Liver (tissue), 3 donors: Measurements from ENCODE around the gene RERE.

Source experiments
- EGR1 ChIP-seq, 2 donors: IDR thresholded peaks; 2 replicates each; pipeline ENCODE4 v1.6.1; 2016 to 2018; ENCODE audit warnings: antibody characterized with exemption in 2 of 2, low read depth in 2 of 2
- FOXA1 ChIP-seq: IDR thresholded peaks from 2 replicates; pipeline ENCODE4 v1.6.1; 2016; ENCODE audit warnings: antibody characterized with exemption
- GABPA ChIP-seq, 2 donors: IDR thresholded peaks in 1 of 2; conservative IDR thresholded peaks in 1 of 2; 2 replicates each; pipeline ENCODE4 v1.6.1; 2016; ENCODE audit warnings: antibody characterized with exemption in 2 of 2, mild to moderate bottlenecking in 1 of 2, moderate library complexity in 1 of 2
- JUND ChIP-seq, 2 donors: IDR thresholded peaks; 2 replicates each; pipeline ENCODE4 v1.6.1; 2016; ENCODE audit warnings: antibody characterized with exemption in 2 of 2
- NR2F2 ChIP-seq: IDR thresholded peaks from 2 replicates; pipeline ENCODE4 v1.6.1; 2016; ENCODE audit warnings: antibody characterized with exemption
- RAD21 ChIP-seq, 2 donors: IDR thresholded peaks; 2 replicates each; pipeline ENCODE4 v1.6.1; 2016; ENCODE audit warnings: antibody characterized with exemption in 2 of 2, mild to moderate bottlenecking in 2 of 2
- SP1 ChIP-seq: IDR thresholded peaks from 2 replicates; pipeline ENCODE4 v1.6.1; 2018; ENCODE audit warnings: antibody characterized with exemption, mild to moderate bottlenecking
- TAF1 ChIP-seq: conservative IDR thresholded peaks from 2 replicates; pipeline ENCODE4 v1.6.1; 2016; ENCODE audit warnings: antibody characterized with exemption, mild to moderate bottlenecking
- YY1 ChIP-seq: IDR thresholded peaks from 2 replicates; pipeline ENCODE4 v1.6.1; 2016; ENCODE audit warnings: antibody characterized with exemption, mild to moderate bottlenecking
- TF ChIP-seq, protein P1 (sequence below): fragments of 150-350 bp; IDR thresholded peaks from 2 replicates; pipeline ENCODE4 v1.5.1; 2017; ENCODE audit warnings: improper control_type of control experiment, low read depth, low read length; ENCODE audit not compliant: missing input control
- TF ChIP-seq, protein P2 (sequence below): IDR thresholded peaks from 2 replicates; pipeline ENCODE4 v1.6.1; 2016; ENCODE audit warnings: antibody characterized with exemption, mild to moderate bottlenecking
- TF ChIP-seq, protein P3 (sequence below): IDR thresholded peaks from 2 replicates; pipeline ENCODE4 v1.6.1; 2016; ENCODE audit warnings: antibody characterized with exemption
- TF ChIP-seq, protein P4 (sequence below): IDR thresholded peaks from 2 replicates; pipeline ENCODE4 v1.6.1; 2016; ENCODE audit warnings: antibody characterized with exemption
- TF ChIP-seq, protein P5 (sequence below): IDR thresholded peaks from 2 replicates; pipeline ENCODE4 v1.6.1; 2016; ENCODE audit warnings: antibody characterized with exemption
- donor health status: healthy.
- donor health status: healthy.

DNA sequence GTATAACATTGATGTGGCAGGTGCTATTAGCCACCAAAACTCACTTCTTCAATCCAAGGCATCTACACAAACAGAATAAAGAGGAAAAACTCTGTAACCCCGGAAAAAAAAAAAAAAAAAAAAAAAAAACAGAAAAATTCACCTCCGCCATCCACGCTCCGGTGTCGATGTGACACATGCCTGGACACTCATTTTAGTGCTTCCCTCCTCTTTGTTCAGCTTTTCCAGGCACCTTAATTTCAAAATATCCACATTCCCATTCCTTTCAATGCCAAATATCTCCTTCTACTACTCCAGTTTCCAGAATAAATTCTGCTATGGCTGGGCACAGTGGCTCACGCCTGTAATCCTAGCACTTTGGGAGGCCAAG, 5.8 kb upstream of the RERE start:
- TF ChIP-seq, protein P1, sequence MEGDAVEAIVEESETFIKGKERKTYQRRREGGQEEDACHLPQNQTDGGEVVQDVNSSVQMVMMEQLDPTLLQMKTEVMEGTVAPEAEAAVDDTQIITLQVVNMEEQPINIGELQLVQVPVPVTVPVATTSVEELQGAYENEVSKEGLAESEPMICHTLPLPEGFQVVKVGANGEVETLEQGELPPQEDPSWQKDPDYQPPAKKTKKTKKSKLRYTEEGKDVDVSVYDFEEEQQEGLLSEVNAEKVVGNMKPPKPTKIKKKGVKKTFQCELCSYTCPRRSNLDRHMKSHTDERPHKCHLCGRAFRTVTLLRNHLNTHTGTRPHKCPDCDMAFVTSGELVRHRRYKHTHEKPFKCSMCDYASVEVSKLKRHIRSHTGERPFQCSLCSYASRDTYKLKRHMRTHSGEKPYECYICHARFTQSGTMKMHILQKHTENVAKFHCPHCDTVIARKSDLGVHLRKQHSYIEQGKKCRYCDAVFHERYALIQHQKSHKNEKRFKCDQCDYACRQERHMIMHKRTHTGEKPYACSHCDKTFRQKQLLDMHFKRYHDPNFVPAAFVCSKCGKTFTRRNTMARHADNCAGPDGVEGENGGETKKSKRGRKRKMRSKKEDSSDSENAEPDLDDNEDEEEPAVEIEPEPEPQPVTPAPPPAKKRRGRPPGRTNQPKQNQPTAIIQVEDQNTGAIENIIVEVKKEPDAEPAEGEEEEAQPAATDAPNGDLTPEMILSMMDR: no peak
- TF ChIP-seq, protein P2, sequence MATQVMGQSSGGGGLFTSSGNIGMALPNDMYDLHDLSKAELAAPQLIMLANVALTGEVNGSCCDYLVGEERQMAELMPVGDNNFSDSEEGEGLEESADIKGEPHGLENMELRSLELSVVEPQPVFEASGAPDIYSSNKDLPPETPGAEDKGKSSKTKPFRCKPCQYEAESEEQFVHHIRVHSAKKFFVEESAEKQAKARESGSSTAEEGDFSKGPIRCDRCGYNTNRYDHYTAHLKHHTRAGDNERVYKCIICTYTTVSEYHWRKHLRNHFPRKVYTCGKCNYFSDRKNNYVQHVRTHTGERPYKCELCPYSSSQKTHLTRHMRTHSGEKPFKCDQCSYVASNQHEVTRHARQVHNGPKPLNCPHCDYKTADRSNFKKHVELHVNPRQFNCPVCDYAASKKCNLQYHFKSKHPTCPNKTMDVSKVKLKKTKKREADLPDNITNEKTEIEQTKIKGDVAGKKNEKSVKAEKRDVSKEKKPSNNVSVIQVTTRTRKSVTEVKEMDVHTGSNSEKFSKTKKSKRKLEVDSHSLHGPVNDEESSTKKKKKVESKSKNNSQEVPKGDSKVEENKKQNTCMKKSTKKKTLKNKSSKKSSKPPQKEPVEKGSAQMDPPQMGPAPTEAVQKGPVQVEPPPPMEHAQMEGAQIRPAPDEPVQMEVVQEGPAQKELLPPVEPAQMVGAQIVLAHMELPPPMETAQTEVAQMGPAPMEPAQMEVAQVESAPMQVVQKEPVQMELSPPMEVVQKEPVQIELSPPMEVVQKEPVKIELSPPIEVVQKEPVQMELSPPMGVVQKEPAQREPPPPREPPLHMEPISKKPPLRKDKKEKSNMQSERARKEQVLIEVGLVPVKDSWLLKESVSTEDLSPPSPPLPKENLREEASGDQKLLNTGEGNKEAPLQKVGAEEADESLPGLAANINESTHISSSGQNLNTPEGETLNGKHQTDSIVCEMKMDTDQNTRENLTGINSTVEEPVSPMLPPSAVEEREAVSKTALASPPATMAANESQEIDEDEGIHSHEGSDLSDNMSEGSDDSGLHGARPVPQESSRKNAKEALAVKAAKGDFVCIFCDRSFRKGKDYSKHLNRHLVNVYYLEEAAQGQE: no peak
- TF ChIP-seq, protein P3, sequence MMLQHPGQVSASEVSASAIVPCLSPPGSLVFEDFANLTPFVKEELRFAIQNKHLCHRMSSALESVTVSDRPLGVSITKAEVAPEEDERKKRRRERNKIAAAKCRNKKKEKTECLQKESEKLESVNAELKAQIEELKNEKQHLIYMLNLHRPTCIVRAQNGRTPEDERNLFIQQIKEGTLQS: no peak
- no peak for TF ChIP-seq EGR1 (IDR thresholded peaks at IDR 0.05; ENCODE audit: low read depth in 2 of 2)
- no peak for TF ChIP-seq SP1
- TF ChIP-seq RAD21 (IDR thresholded peaks at IDR 0.05): no peak
- no peak for TF ChIP-seq TAF1
- TF ChIP-seq GABPA (IDR thresholded peaks at IDR 0.05 in 1 of 2, conservative IDR thresholded peaks at IDR 0.05 in 1 of 2): no peak
- no peak for TF ChIP-seq JUND (IDR thresholded peaks at IDR 0.05)
- TF ChIP-seq, protein P4, sequence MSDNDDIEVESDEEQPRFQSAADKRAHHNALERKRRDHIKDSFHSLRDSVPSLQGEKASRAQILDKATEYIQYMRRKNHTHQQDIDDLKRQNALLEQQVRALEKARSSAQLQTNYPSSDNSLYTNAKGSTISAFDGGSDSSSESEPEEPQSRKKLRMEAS: no peak
- TF ChIP-seq, protein P5, sequence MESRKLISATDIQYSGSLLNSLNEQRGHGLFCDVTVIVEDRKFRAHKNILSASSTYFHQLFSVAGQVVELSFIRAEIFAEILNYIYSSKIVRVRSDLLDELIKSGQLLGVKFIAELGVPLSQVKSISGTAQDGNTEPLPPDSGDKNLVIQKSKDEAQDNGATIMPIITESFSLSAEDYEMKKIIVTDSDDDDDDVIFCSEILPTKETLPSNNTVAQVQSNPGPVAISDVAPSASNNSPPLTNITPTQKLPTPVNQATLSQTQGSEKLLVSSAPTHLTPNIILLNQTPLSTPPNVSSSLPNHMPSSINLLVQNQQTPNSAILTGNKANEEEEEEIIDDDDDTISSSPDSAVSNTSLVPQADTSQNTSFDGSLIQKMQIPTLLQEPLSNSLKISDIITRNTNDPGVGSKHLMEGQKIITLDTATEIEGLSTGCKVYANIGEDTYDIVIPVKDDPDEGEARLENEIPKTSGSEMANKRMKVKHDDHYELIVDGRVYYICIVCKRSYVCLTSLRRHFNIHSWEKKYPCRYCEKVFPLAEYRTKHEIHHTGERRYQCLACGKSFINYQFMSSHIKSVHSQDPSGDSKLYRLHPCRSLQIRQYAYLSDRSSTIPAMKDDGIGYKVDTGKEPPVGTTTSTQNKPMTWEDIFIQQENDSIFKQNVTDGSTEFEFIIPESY: no peak
- TF ChIP-seq YY1: no peak
- TF ChIP-seq NR2F2: no peak
- TF ChIP-seq FOXA1: no peak
